GM23248 (cell line): Measurements from ENCODE around the gene PARVA. TPM values are rescaled to one million over a fixed set of nuclear protein-coding genes. Genes with fewer than 3 reads are reported as not detected.

Source experiments
- DNase-seq: peaks from one replicate; pipeline ENCODE4 v3.0.0-alpha.2; 2015
- H2AFZ ChIP-seq: fragments of 200-600 bp; sonication (generic); 2 replicates; pipeline ENCODE4 v1.6.1; 2016; ENCODE audit warnings: antibody characterized with exemption
- H3F3A ChIP-seq: fragments of 200-600 bp; sonication (generic); 2 replicates; pipeline ENCODE4 v1.6.1; 2016; ENCODE audit warnings: mild to moderate bottlenecking, antibody characterized with exemption, mixed run types; ENCODE audit not compliant: insufficient read depth
- H3K27ac ChIP-seq: fragments of 200-600 bp; sonication (generic); 2 replicates; pipeline ENCODE4 v1.5.1; 2016; ENCODE audit warnings: mild to moderate bottlenecking
- H3K27me3 ChIP-seq: fragments of 200-600 bp; sonication (generic); replicated peaks from 2 replicates; pipeline ENCODE4 v1.6.1; 2016; ENCODE audit warnings: mild to moderate bottlenecking; ENCODE audit not compliant: insufficient read depth
- H3K36me3 ChIP-seq: fragments of 200-600 bp; sonication (generic); 2 replicates; pipeline ENCODE4 v1.6.1; 2016; ENCODE audit warnings: low read depth, mild to moderate bottlenecking
- H3K4me1 ChIP-seq: fragments of 200-600 bp; sonication (generic); 2 replicates; pipeline ENCODE4 v1.6.1; 2016; ENCODE audit warnings: mild to moderate bottlenecking; ENCODE audit not compliant: insufficient read depth
- H3K4me2 ChIP-seq: fragments of 200-600 bp; sonication (generic); one replicate; pipeline ENCODE4 v1.6.1; 2016; ENCODE audit warnings: mild to moderate bottlenecking; ENCODE audit not compliant: unreplicated experiment
- H3K4me3 ChIP-seq: fragments of 200-600 bp; sonication (generic); 2 replicates; pipeline ENCODE4 v1.5.1; 2016; ENCODE audit warnings: mild to moderate bottlenecking
- H3K79me2 ChIP-seq: fragments of 200-600 bp; sonication (generic); 2 replicates; pipeline ENCODE4 v1.6.1; 2016; ENCODE audit warnings: mild to moderate bottlenecking; ENCODE audit not compliant: insufficient read depth
- H3K9ac ChIP-seq: fragments of 200-600 bp; sonication (generic); 2 replicates; pipeline ENCODE4 v1.6.1; 2016; ENCODE audit warnings: mild to moderate bottlenecking
- H3K9me2 ChIP-seq: fragments of 200-600 bp; sonication (generic); 2 replicates; pipeline ENCODE4 v1.6.1; 2016; ENCODE audit warnings: mixed run types, mild to moderate bottlenecking, moderate library complexity; ENCODE audit not compliant: insufficient read depth
- H3K9me3 ChIP-seq: fragments of 200-600 bp; sonication (generic); one replicate; pipeline ENCODE4 v1.6.1; 2017; ENCODE audit warnings: low read depth
- H4K20me1 ChIP-seq: fragments of 200-600 bp; sonication (generic); 2 replicates; pipeline ENCODE4 v1.6.0; 2016; ENCODE audit not compliant: insufficient read depth
- EZH2 ChIP-seq: fragments of 200-600 bp; sonication (generic); IDR thresholded peaks from 2 replicates; pipeline ENCODE4 v1.6.1; 2018; ENCODE audit warnings: antibody characterized with exemption, mild to moderate bottlenecking; ENCODE audit not compliant: insufficient read depth, poor library complexity, severe bottlenecking
- EZH2phosphoT487 ChIP-seq: fragments of 200-600 bp; sonication (generic); IDR thresholded peaks from 2 replicates; pipeline ENCODE4 v1.6.1; 2018; ENCODE audit warnings: antibody characterized with exemption, moderate library complexity, mild to moderate bottlenecking, low read depth; ENCODE audit not compliant: insufficient read depth
- WGBS, 2 experiments: methylation state at CpG; one replicate each; pipeline ENCODE4 v1.1.6; 2015 to 2017; ENCODE audit warnings: low lambda C conversion rate in 2 of 2, low coverage in 1 of 2; ENCODE audit errors: missing lambda C conversion rate in 2 of 2; 5-methylcytosine and 5-hydroxymethylcytosine counted together
- in situ Hi-C: fragments of 300-500 bp; cut with MboI; formaldehyde crosslinking; loops from 2 replicates; pipeline ENCODE4 v1.15.0; 2020
- polyA plus RNA-seq: library from polyadenylated mRNA; unstranded; fragments of >200 nt; fragmentation: Nextera tagmentation; extraction: Ambion mirVana; gene quantifications from 2 replicates; pipeline ENCODE4 v1.2.1, GENCODE V29; 2016
- total RNA-seq: library from RNA; depleted of rRNA; stranded (reverse); fragments of >200 nt; shearing (Covaris generic); gene quantifications from 2 replicates; pipeline ENCODE4 v1.2.3, GENCODE V29; 2014

The PARVA gene
- total and polyA plus RNA-seq, 2 experiments from 2014 or later: 87.9 to 121 TPM

GRCh38 chr11:12372111-12372510 is 5.3 kb upstream of the PARVA start:
- no peaks in the 10 kb centered on the region for H3K27me3 ChIP-seq
- H3K27ac ChIP-seq: no peak overlapping the region
- H3K4me3 ChIP-seq: no peak overlapping the region
- no peaks in the 10 kb centered on the region for H3K36me3 ChIP-seq
- no peaks in the 10 kb centered on the region for H3K79me2 ChIP-seq
- peaks cover 17% of the 10 kb centered on the region for H3K4me1 ChIP-seq
- no peak for DNase-seq
- 82 to 100% methylated on average over 1 of the region's 1 CpG for WGBS, 2 experiments
- no peaks in the 10 kb centered on the region for H3K9me2 ChIP-seq
- in situ Hi-C loops: no loop called here
- H3K9ac ChIP-seq: no peak overlapping the region
- H3F3A ChIP-seq: peaks cover 19% of the 10 kb centered on the region
- no peak overlapping the region for H3K4me2 ChIP-seq
- no peaks in the 10 kb centered on the region for H3K9me3 ChIP-seq
- TF ChIP-seq EZH2 (no peak), EZH2phosphoT487 (no peak)
- no peaks in the 10 kb centered on the region for H4K20me1 ChIP-seq
- no peak overlapping the region for H2AFZ ChIP-seq

DNA sequence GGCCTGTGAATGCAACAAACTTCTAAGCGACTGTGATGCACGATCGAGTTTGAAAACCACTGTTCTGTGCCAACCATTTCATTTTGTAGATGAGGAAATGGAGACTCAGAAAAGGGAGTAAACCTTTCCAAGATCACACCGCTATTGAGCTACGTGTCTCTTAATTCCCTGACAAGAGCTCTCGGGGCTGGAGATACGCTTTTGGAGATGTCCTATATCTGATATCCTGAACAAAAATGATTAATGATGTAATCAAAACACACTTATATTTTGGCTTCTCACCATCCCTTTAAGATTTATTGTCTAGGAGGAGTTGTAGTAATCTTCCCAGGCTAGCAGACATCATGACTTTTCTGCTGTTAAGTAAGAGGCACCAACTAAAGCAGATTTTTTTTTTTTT is 1.7 kb upstream of the PARVA start:
- in situ Hi-C loops: no loop called here
- WGBS, 2 experiments: 73 to 74% methylated on average over 7 of the region's 7 CpGs

GRCh38 chr11:12376259-12377081 is 901 bp upstream of the PARVA start:
- DNase-seq: peak; percentile 89
- H3K9ac ChIP-seq: peak overlapping the region; percentile 99
- in situ Hi-C loops: no loop called here

More for the DNA sequence above, 1.7 kb upstream of the PARVA start:
- H3K9me2 ChIP-seq: no peaks in the 10 kb centered on the region
- H3K36me3 ChIP-seq: no peaks in the 10 kb centered on the region
- H3F3A ChIP-seq: peaks cover 19% of the 10 kb centered on the region
- H3K4me2 ChIP-seq: no peak overlapping the region
- no peak overlapping the region for H3K4me3 ChIP-seq
- DNase-seq: no peak
- peak overlapping the region; percentile 58; the same call in 1 of the 2 replicates for H2AFZ ChIP-seq
- peaks cover 27% of the 10 kb centered on the region for H3K79me2 ChIP-seq
- peak overlapping the region; percentile 99 for H3K27ac ChIP-seq
- H4K20me1 ChIP-seq: no peaks in the 10 kb centered on the region
- H3K9ac ChIP-seq: peak overlapping the region; percentile 99
- peaks cover 27% of the 10 kb centered on the region for H3K4me1 ChIP-seq
- no peak for TF ChIP-seq EZH2
- TF ChIP-seq EZH2phosphoT487: no peak
- H3K27me3 ChIP-seq: no peaks in the 10 kb centered on the region
- no peaks in the 10 kb centered on the region for H3K9me3 ChIP-seq

DNA sequence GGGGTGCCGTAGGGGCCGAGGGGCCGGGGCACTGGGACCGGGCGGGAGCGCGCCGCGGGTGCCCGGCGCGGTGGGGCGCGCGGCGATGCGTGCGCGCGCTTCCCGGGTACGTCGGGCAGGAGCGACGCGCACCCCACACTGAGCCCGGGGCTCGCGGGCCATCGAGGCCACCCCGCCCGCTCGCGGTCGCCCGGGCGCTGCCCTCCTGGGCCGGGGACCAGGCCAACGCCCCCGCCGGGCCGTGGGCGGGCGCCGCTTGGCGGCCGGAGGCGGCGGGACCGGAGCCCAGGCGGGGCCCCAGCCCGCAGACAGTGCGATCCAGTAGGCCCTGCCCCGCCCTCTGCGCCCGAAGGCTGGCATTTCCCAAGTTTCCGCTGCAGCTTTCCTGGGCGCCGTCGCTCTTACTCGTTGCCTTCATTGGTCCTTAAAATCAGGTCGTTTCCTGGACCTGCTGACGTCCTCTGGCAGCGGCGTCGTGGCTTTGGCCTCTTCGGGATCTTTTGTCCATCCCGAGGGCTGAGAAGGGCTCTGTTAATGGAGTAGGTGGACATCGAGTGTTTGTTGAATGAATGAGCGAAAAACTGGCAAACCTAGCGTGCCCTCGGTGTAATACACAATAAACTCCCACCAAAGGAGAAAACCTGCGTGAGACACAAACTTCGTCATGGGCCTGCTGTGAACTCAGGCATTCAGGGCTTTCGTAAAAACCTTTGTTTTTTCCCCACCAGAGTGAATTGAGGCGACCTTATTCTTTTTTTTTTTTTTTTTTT is 638 bp downstream of the PARVA start:
- peak; percentile 93 for DNase-seq
- H3K9me2 ChIP-seq: no peaks in the 10 kb centered on the region
- 2 to 3% methylated on average over 31 to 71 of the region's 76 CpGs for WGBS, 2 experiments
- no peaks in the 10 kb centered on the region for H4K20me1 ChIP-seq
- no peaks in the 10 kb centered on the region for H3K27me3 ChIP-seq
- H3K4me3 ChIP-seq: peak overlapping the region; percentile 75
- in situ Hi-C loops: no loop called here
- H3K9ac ChIP-seq: peak overlapping the region; percentile 99
- peaks cover 27% of the 10 kb centered on the region for H3K4me1 ChIP-seq
- H2AFZ ChIP-seq: peak overlapping the region; percentile 58; the same call in 1 of the 2 replicates
- peak overlapping the region; percentile 85 for H3K4me2 ChIP-seq
- H3K36me3 ChIP-seq: peaks cover 6% of the 10 kb centered on the region; the same call in 1 of the 2 replicates
- H3K27ac ChIP-seq: peak overlapping the region; percentile 99
- peaks cover 50% of the 10 kb centered on the region for H3K79me2 ChIP-seq
- H3K9me3 ChIP-seq: no peaks in the 10 kb centered on the region
- peaks cover 26% of the 10 kb centered on the region for H3F3A ChIP-seq
- TF ChIP-seq EZH2phosphoT487: no peak
- no peak for TF ChIP-seq EZH2

More at GRCh38 chr11:12376259-12377081, 901 bp upstream of the PARVA start:
- Histone ChIP-seq H3K4me1 (peaks cover 27% of the 10 kb centered on the region), H3K9me2 (no peaks in the 10 kb centered on the region), H3F3A (peaks cover 19% of the 10 kb centered on the region), H3K27me3 (no peaks in the 10 kb centered on the region), H4K20me1 (no peaks in the 10 kb centered on the region), H3K4me3 (peak overlapping the region; percentile 75), H3K79me2 (peaks cover 35% of the 10 kb centered on the region), H3K4me2 (peak overlapping the region; percentile 85), H3K9me3 (no peaks in the 10 kb centered on the region), H2AFZ (peak overlapping the region; percentile 58), H3K36me3 (peaks cover 3% of the 10 kb centered on the region; the same call in 1 of the 2 replicates), H3K27ac (peak overlapping the region; percentile 99)
- WGBS, 2 experiments: 18 to 19% methylated on average over 14 of the region's 14 CpGs
- TF ChIP-seq EZH2 (no peak), EZH2phosphoT487 (no peak)
